HCT116 (cell line): ENCODE measurements around the gene KRT6A. TPM values are rescaled to one million over a fixed set of nuclear protein-coding genes. Genes with fewer than 3 reads are reported as not detected.

ENCODE experiments used
- ATAC-seq: fragments of 200-7000 bp; cut with Tn5 transposase; 2 replicates; pipeline ENCODE4 v1.9.1; 2020; ENCODE audit warnings: mild to moderate bottlenecking, moderate library complexity
- BruUV-seq: library from RNA; stranded (reverse); fragments of 400-500 nt; replicated peaks from 2 replicates; lab custom pipeline; 2021; lab: Mats Ljungman, UMichigan
- CTCF ChIA-PET: fragments of 300-600 bp; sonication (Branson Sonifier 250); formaldehyde crosslinking; loops from one replicate; lab custom pipeline; 2021; ENCODE audit warnings: antibody characterized with exemption; lab: Charles Lee
- POLR2A ChIA-PET: fragments of 300-600, 350-600 bp; sonication (Branson Sonifier 250); formaldehyde crosslinking; loops from one replicate; lab custom pipeline; 2021; ENCODE audit warnings: antibody characterized with exemption; lab: Charles Lee
- RAD21 ChIA-PET, 2 experiments: fragments of 300-600 bp; sonication (Branson Sonifier 250); formaldehyde crosslinking; loops; one replicate each; lab custom pipeline; 2023; ENCODE audit warnings: low total read pairs in 2 of 2; ENCODE audit not compliant: uncharacterized antibody in 2 of 2, unreplicated experiment in 2 of 2, low non-redundant PET in 1 of 2; lab: Charles Lee
- DNase-seq: peaks from one replicate; pipeline ENCODE4 v3.0.0-alpha.2; 2010; ENCODE audit warnings: low read depth, low spot score
- H2AFZ ChIP-seq: fragments of 200-600 bp; shearing (Covaris generic), sonication (generic); 2 replicates; pipeline ENCODE4 v1.6.1; 2017; ENCODE audit warnings: low read depth, mixed run types, mixed read lengths, antibody characterized with exemption, low read length; ENCODE audit not compliant: poor library complexity, severe bottlenecking
- H3K27ac ChIP-seq: 2 replicates; pipeline ENCODE4 v1.5.1; 2012; ENCODE audit warnings: low read depth, low read length
- H3K27me3 ChIP-seq: fragments of 200-600 bp; sonication (generic); 2 replicates; pipeline ENCODE4 v1.6.1; 2016; ENCODE audit warnings: mixed run types, low read length, mixed read lengths; ENCODE audit not compliant: insufficient read depth
- H3K36me3 ChIP-seq, 2 experiments: fragments of 200-500 bp in 1 of 2; fragments of 200-600 bp in 1 of 2; sonication (Bioruptor generic) in 1 of 2; sonication (generic) in 1 of 2; 2 replicates each; pipeline versions ENCODE4 v1.5.1 to v1.6.1; 2014 to 2016; ENCODE audit warnings: low read length in 2 of 2, inconsistent platforms in 1 of 2, mixed read lengths in 1 of 2, mixed run types in 1 of 2; ENCODE audit not compliant: insufficient read depth in 2 of 2, control insufficient read depth in 1 of 2
- H3K4me1 ChIP-seq, 2 experiments: fragments of 200-600 bp in 1 of 2; sonication (generic) in 1 of 2; 2 replicates each; pipeline versions ENCODE4 v1.5.1 to v1.6.1; 2012 to 2017; ENCODE audit warnings: low read length in 2 of 2, inconsistent platforms in 1 of 2, mild to moderate bottlenecking in 1 of 2, mixed read lengths in 1 of 2, mixed run types in 1 of 2, moderate library complexity in 1 of 2; ENCODE audit not compliant: insufficient read depth in 2 of 2, control insufficient read depth in 1 of 2
- H3K4me2 ChIP-seq: fragments of 200-600 bp; sonication (generic); 2 replicates; pipeline ENCODE4 v1.6.1; 2017; ENCODE audit warnings: mixed run types, low read length, mixed read lengths
- H3K4me3 ChIP-seq, 2 experiments: fragments of 200-600 bp in 1 of 2; sonication (generic) in 1 of 2; replicated peaks in 1 of 2; 2 replicates each; pipeline ENCODE4 v1.5.1; 2011 to 2016; ENCODE audit warnings: low read length in 2 of 2, control low read depth in 1 of 2, low read depth in 1 of 2, mild to moderate bottlenecking in 1 of 2, mixed read lengths in 1 of 2, mixed run types in 1 of 2
- H3K79me2 ChIP-seq: fragments of 200-600 bp; sonication (generic); 2 replicates; pipeline ENCODE4 v1.6.1; 2017; ENCODE audit warnings: mild to moderate bottlenecking, mixed run types, low read length, moderate library complexity, mixed read lengths; ENCODE audit not compliant: insufficient read depth
- H3K9ac ChIP-seq: fragments of 200-600 bp; sonication (generic); 2 replicates; pipeline ENCODE4 v1.6.1; 2016; ENCODE audit warnings: low read length, mixed read lengths
- H3K9me2 ChIP-seq: fragments of 200-600 bp; sonication (generic), shearing (Covaris generic); 2 replicates; pipeline ENCODE4 v1.6.1; 2017; ENCODE audit warnings: mixed run types, mild to moderate bottlenecking, moderate library complexity; ENCODE audit not compliant: insufficient read depth
- H3K9me3 ChIP-seq, 2 experiments: fragments of 200-500 bp in 1 of 2; fragments of 200-600 bp in 1 of 2; sonication (Bioruptor generic) in 1 of 2; sonication (generic) in 1 of 2; 2 replicates each; pipeline ENCODE4 v1.6.1; 2014 to 2017; ENCODE audit warnings: low read length in 2 of 2, mixed read lengths in 2 of 2, inconsistent platforms in 1 of 2, low read depth in 1 of 2, mild to moderate bottlenecking in 1 of 2, mixed run types in 1 of 2, moderate library complexity in 1 of 2; ENCODE audit not compliant: control insufficient read depth in 1 of 2, insufficient read depth in 1 of 2
- H4K20me1 ChIP-seq: fragments of 200-600 bp; sonication (generic), shearing (Covaris generic); 2 replicates; pipeline ENCODE4 v1.6.1; 2017; ENCODE audit warnings: mixed run types, mild to moderate bottlenecking, moderate library complexity; ENCODE audit not compliant: insufficient read depth
- CBX3 ChIP-seq: IDR thresholded peaks from 2 replicates; pipeline ENCODE4 v1.6.1; 2012; ENCODE audit warnings: low read depth
- CEBPB ChIP-seq: IDR thresholded peaks from 2 replicates; pipeline ENCODE4 v1.6.1; 2012; ENCODE audit warnings: low read depth
- EGR1 ChIP-seq: IDR thresholded peaks from 2 replicates; pipeline ENCODE4 v1.6.1; 2012; ENCODE audit warnings: low read depth
- EZH2 ChIP-seq: fragments of 200-600 bp; sonication (generic); IDR thresholded peaks from 2 replicates; pipeline ENCODE4 v1.6.1; 2017; ENCODE audit warnings: antibody characterized with exemption, mixed run types
- FOSL1 ChIP-seq: IDR thresholded peaks from 2 replicates; pipeline ENCODE4 v1.6.1; 2012; ENCODE audit warnings: low read depth
- POLR2A ChIP-seq: IDR thresholded peaks from 2 replicates; pipeline ENCODE4 v1.7.0; 2011; ENCODE audit warnings: borderline replicate concordance; ENCODE audit not compliant: insufficient read depth, insufficient read length; ENCODE audit errors: extremely low read depth
- RAD21 ChIP-seq: IDR thresholded peaks from 2 replicates; pipeline ENCODE4 v1.6.1; 2012; ENCODE audit warnings: low read depth, mild to moderate bottlenecking
- SP1 ChIP-seq: IDR thresholded peaks from 2 replicates; pipeline ENCODE4 v1.6.1; 2012; ENCODE audit warnings: low read depth
- SRF ChIP-seq: IDR thresholded peaks from 2 replicates; pipeline ENCODE4 v1.6.1; 2012; ENCODE audit warnings: low read depth
- TCF7L2 ChIP-seq: IDR thresholded peaks from 2 replicates; pipeline ENCODE4 v1.7.0; 2011; ENCODE audit warnings: borderline replicate concordance, inconsistent platforms; ENCODE audit not compliant: insufficient read depth, insufficient read length; ENCODE audit errors: extremely low read depth
- YY1 ChIP-seq: IDR thresholded peaks from 2 replicates; pipeline ENCODE4 v1.6.1; 2011; ENCODE audit warnings: low read length, low read depth, moderate library complexity, mild to moderate bottlenecking; ENCODE audit not compliant: insufficient replicate concordance; ENCODE audit errors: extremely low read depth
- ZNF274 ChIP-seq: fragments of 200-500 bp; sonication (Bioruptor generic); IDR thresholded peaks from 2 replicates; pipeline ENCODE4 v1.6.1; 2014; ENCODE audit warnings: mild to moderate bottlenecking, low read depth, low read length, inconsistent platforms
- intact Hi-C: fragments of 100-400 bp; cut with micrococcal nuclease; formaldehyde crosslinking; loops from 2 replicates; pipeline ENCODE4 v1.10.0; 2022
- total RNA-seq: library from RNA; stranded (reverse); gene quantifications from one replicate; pipeline ENCODE4 v1.2.1, GENCODE V29; 2021; ENCODE audit not compliant: unreplicated experiment
- TF ChIP-seq, protein P1 (sequence below): IDR thresholded peaks from 2 replicates; pipeline ENCODE4 v1.6.1; 2012
- TF ChIP-seq, protein P2 (sequence below): IDR thresholded peaks from 2 replicates; pipeline ENCODE4 v1.6.1; 2012
- TF ChIP-seq, protein P3 (sequence below): IDR thresholded peaks from 2 replicates; pipeline ENCODE4 v1.6.1; 2011; ENCODE audit warnings: mild to moderate bottlenecking, low read length, moderate library complexity; ENCODE audit not compliant: insufficient replicate concordance; ENCODE audit errors: extremely low read depth
- TF ChIP-seq, protein P4 (sequence below): IDR thresholded peaks from 2 replicates; pipeline ENCODE4 v1.6.1; 2012; ENCODE audit warnings: low read depth
- TF ChIP-seq, protein P5 (sequence below), 3 experiments: fragments of 200-600 bp in 1 of 3; sonication (generic) in 1 of 3; IDR thresholded peaks in 2 of 3; conservative IDR thresholded peaks in 1 of 3; 2 replicates each; pipeline ENCODE4 v1.5.1; 2012 to 2017; ENCODE audit warnings: low read depth in 2 of 3, low read length in 2 of 3, antibody characterized with exemption in 1 of 3, borderline replicate concordance in 1 of 3, control low read depth in 1 of 3, mild to moderate bottlenecking in 1 of 3, mixed read lengths in 1 of 3, mixed run types in 1 of 3, moderate library complexity in 1 of 3; ENCODE audit not compliant: insufficient read depth in 1 of 3

KRT6A gene
- total RNA-seq, 1 experiment from 2014 or later, result 0.66 TPM

DNA sequence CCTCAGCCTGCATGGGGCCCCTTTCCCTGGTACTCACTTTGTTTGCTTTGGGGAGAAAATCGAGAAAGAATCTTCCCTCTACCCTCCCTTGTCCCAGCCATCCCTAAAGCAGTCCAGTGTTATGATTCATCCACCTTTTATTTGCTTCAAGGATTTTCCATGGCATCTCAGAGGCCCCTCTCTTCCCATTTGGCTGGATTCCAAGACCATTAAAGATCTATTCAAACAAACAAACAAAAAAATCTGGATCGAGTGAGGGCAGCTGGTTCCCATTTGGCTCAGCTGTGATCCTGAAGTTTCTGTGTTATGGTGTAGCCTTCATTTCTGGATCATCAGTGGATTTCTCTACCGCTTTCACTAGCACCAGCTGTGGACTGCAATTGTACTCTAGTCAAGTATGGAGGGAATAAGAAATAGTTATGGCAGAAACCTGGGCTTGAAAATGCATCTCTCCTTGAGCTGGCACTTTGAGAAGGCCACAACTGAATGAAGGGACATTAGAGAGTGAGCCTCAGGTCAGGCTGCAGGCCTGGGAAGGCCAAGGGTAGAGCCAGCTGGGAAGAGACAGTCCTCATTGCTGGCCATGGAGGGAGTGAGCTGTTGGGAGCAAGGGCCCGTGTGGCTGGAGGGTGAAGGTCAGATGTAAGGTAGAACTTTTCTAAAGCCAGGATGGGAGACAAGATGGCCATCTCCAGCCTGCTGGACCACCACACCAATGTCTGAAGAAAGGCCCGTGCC lies 46.2 kb upstream of the KRT6A start:
- ATAC-seq (no peak), DNase-seq (no peak)
- no peaks in the 10 kb centered on the region for H3K79me2 ChIP-seq
- no peak overlapping the region for H3K27ac ChIP-seq
- H3K9ac ChIP-seq, result no peak overlapping the region
- POLR2A ChIA-PET, result no interaction called here
- BruUV-seq, result no TSS peak
- intact Hi-C loops, result no loop called here
- no peaks in the 10 kb centered on the region for H4K20me1 ChIP-seq
- no peaks in the 10 kb centered on the region for H3K9me2 ChIP-seq
- CTCF ChIA-PET, result interaction anchor here (1.2 to 1.6 kb wide), 2 partner anchors 143 to 340 kb away, joined by 3 read pairs; no protein-coding TSS in a partner anchor
- TF ChIP-seq SRF, result no peak
- TF ChIP-seq, protein P1, sequence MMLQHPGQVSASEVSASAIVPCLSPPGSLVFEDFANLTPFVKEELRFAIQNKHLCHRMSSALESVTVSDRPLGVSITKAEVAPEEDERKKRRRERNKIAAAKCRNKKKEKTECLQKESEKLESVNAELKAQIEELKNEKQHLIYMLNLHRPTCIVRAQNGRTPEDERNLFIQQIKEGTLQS, result no peak
- TF ChIP-seq, protein P2, sequence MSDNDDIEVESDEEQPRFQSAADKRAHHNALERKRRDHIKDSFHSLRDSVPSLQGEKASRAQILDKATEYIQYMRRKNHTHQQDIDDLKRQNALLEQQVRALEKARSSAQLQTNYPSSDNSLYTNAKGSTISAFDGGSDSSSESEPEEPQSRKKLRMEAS, result no peak
- no peak for TF ChIP-seq EGR1
- no peak for TF ChIP-seq FOSL1
- TF ChIP-seq, protein P3, sequence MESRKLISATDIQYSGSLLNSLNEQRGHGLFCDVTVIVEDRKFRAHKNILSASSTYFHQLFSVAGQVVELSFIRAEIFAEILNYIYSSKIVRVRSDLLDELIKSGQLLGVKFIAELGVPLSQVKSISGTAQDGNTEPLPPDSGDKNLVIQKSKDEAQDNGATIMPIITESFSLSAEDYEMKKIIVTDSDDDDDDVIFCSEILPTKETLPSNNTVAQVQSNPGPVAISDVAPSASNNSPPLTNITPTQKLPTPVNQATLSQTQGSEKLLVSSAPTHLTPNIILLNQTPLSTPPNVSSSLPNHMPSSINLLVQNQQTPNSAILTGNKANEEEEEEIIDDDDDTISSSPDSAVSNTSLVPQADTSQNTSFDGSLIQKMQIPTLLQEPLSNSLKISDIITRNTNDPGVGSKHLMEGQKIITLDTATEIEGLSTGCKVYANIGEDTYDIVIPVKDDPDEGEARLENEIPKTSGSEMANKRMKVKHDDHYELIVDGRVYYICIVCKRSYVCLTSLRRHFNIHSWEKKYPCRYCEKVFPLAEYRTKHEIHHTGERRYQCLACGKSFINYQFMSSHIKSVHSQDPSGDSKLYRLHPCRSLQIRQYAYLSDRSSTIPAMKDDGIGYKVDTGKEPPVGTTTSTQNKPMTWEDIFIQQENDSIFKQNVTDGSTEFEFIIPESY, result no peak
- no peak for TF ChIP-seq CEBPB
- no peak for TF ChIP-seq CBX3
- TF ChIP-seq ZNF274, result no peak
- TF ChIP-seq SP1, result no peak
- TF ChIP-seq POLR2A, result no peak
- TF ChIP-seq YY1, result no peak
- TF ChIP-seq, protein P4, sequence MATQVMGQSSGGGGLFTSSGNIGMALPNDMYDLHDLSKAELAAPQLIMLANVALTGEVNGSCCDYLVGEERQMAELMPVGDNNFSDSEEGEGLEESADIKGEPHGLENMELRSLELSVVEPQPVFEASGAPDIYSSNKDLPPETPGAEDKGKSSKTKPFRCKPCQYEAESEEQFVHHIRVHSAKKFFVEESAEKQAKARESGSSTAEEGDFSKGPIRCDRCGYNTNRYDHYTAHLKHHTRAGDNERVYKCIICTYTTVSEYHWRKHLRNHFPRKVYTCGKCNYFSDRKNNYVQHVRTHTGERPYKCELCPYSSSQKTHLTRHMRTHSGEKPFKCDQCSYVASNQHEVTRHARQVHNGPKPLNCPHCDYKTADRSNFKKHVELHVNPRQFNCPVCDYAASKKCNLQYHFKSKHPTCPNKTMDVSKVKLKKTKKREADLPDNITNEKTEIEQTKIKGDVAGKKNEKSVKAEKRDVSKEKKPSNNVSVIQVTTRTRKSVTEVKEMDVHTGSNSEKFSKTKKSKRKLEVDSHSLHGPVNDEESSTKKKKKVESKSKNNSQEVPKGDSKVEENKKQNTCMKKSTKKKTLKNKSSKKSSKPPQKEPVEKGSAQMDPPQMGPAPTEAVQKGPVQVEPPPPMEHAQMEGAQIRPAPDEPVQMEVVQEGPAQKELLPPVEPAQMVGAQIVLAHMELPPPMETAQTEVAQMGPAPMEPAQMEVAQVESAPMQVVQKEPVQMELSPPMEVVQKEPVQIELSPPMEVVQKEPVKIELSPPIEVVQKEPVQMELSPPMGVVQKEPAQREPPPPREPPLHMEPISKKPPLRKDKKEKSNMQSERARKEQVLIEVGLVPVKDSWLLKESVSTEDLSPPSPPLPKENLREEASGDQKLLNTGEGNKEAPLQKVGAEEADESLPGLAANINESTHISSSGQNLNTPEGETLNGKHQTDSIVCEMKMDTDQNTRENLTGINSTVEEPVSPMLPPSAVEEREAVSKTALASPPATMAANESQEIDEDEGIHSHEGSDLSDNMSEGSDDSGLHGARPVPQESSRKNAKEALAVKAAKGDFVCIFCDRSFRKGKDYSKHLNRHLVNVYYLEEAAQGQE, result no peak
- TF ChIP-seq, protein P5, sequence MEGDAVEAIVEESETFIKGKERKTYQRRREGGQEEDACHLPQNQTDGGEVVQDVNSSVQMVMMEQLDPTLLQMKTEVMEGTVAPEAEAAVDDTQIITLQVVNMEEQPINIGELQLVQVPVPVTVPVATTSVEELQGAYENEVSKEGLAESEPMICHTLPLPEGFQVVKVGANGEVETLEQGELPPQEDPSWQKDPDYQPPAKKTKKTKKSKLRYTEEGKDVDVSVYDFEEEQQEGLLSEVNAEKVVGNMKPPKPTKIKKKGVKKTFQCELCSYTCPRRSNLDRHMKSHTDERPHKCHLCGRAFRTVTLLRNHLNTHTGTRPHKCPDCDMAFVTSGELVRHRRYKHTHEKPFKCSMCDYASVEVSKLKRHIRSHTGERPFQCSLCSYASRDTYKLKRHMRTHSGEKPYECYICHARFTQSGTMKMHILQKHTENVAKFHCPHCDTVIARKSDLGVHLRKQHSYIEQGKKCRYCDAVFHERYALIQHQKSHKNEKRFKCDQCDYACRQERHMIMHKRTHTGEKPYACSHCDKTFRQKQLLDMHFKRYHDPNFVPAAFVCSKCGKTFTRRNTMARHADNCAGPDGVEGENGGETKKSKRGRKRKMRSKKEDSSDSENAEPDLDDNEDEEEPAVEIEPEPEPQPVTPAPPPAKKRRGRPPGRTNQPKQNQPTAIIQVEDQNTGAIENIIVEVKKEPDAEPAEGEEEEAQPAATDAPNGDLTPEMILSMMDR (IDR thresholded peaks at IDR 0.05 in 2 of 3, conservative IDR thresholded peaks at IDR 0.05 in 1 of 3; ENCODE audit: borderline replicate concordance in 1 of 3, insufficient read depth in 1 of 3, low read depth in 2 of 3, low read length in 2 of 3), result no peak
- no peak for TF ChIP-seq TCF7L2
- TF ChIP-seq RAD21, result no peak
- no peak for TF ChIP-seq EZH2
- no peaks in the 10 kb centered on the region for H3K27me3 ChIP-seq
- RAD21 ChIA-PET, result no interaction called here
- no peaks in the 10 kb centered on the region for H3K9me3 ChIP-seq
- peak overlapping the region; percentile 22 for H3K4me2 ChIP-seq
- H3K4me1 ChIP-seq, result peaks cover 13 to 18% of the 10 kb centered on the region in 2 experiments
- H2AFZ ChIP-seq, result no peak overlapping the region
- no peak overlapping the region for H3K4me3 ChIP-seq
- no peaks in the 10 kb centered on the region for H3K36me3 ChIP-seq
